Raji (cell line): Measurements from ENCODE around the gene LZIC.

ENCODE experiments used
- POLR2A ChIP-seq: IDR thresholded peaks from 2 replicates; pipeline ENCODE4 v1.6.1; 2011; ENCODE audit warnings: low read depth, low read length, control low read depth; ENCODE audit not compliant: insufficient read depth

LZIC gene

GRCh38 chr1:9942939-9943788 lies at the start of gene LZIC, which contains the start of gene NMNAT1:
LZIC (minus strand) TSS chr1:9943391; CDS start chr1:9936619, 6,772 bp downstream.
NMNAT1 (plus strand) TSS chr1:9943475; CDS start chr1:9972074, 28,599 bp downstream.
- peak; percentile 97 for TF ChIP-seq POLR2A

- no peak for TF ChIP-seq POLR2A
Measured at GRCh38 chr1:9992910-9993309, 49.7 kb upstream of the LZIC start.

- no peak for TF ChIP-seq POLR2A
Measured at GRCh38 chr1:9990944-9991343, 47.8 kb upstream of the LZIC start.

- TF ChIP-seq POLR2A: no peak
Measured at GRCh38 chr1:9989773-9990172, 46.6 kb upstream of the LZIC start.

- TF ChIP-seq POLR2A: no peak
Measured at GRCh38 chr1:9985001-9985400, 41.8 kb upstream of the LZIC start.

GRCh38 chr1:9984253-9984652 lies 41.1 kb upstream of the LZIC start:
- TF ChIP-seq POLR2A: no peak

- no peak for TF ChIP-seq POLR2A
Measured at GRCh38 chr1:9960706-9961562, 17.7 kb upstream of the LZIC start.

GRCh38 chr1:9960011-9960410 lies 16.8 kb upstream of the LZIC start:
- no peak for TF ChIP-seq POLR2A

- no peak for TF ChIP-seq POLR2A
Measured at GRCh38 chr1:9957726-9958125, 14.5 kb upstream of the LZIC start.

- no peak for TF ChIP-seq POLR2A
Measured at GRCh38 chr1:9946315-9946714, 3.1 kb upstream of the LZIC start.

GRCh38 chr1:9942399-9942938 lies 722 bp downstream of the LZIC start:
- TF ChIP-seq POLR2A: no peak

GRCh38 chr1:9929431-9930385 lies 13.5 kb downstream of the LZIC start:
- no peak for TF ChIP-seq POLR2A

- TF ChIP-seq POLR2A: no peak
Measured at GRCh38 chr1:9927259-9927658, 15.9 kb downstream of the LZIC start.

GRCh38 chr1:9922342-9922741 lies 20.8 kb downstream of the LZIC start:
- no peak for TF ChIP-seq POLR2A
